Brain pericyte (primary cell): ENCODE data around the gene PTTG1IP.
"Not testable (repeated sequence)": the region's sequence is repeated elsewhere in the genome, so short reads cannot be mapped to it uniquely, and the experiment has no call there.

Source experiments
- DNase-seq: peaks from one replicate; pipeline ENCODE4 v3.0.0-alpha.2; 2012; ENCODE audit warnings: low read depth, low spot score

Gene PTTG1IP

GRCh38 chr21:44845418-44846223 lies 27.9 kb downstream of the PTTG1IP start:
- no peak for DNase-seq

DNA sequence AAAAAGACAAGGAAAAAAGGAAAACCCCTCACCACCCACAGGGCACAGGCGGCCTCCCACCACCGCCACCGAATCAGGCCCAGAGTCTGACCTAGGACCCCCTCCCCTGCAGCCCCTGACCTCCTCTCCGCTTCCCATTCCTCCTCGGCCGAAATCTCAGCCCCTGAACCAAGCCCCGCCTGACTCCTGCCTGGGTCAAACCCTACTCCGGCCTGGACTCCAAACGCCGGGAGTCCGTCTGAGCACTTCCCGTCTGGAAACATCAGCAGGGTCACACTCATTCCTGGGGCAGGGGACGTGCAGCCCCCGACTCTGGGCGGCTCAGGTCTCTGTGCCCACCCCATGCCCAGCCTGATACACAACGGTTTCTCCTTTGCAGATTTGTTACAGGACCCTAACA lies 29.2 kb downstream of the PTTG1IP start:
- DNase-seq = no peak

- DNase-seq = no peak
Measured at GRCh38 chr21:44842721-44843445, 30.6 kb downstream of the PTTG1IP start.

DNA sequence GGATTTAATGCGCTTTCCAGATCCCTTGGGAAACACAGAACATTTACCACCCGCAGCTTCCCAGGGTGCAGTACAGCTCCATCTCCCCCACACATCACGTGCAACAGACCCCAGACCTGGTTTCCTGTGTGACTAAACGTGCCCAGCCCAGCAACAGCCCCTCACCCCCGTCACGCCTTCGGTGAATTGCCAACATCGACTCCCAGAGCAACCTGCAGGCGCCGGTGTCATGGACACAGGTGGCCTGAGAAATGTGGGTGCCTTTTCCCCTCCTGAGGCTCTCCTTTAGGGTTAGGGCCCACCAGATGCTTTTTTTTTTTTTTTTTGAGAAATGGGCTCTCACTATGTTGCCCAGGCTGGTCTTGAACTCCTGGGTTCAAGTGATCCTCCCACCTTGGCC lies 31.4 kb downstream of the PTTG1IP start:
- DNase-seq = no peak

DNA sequence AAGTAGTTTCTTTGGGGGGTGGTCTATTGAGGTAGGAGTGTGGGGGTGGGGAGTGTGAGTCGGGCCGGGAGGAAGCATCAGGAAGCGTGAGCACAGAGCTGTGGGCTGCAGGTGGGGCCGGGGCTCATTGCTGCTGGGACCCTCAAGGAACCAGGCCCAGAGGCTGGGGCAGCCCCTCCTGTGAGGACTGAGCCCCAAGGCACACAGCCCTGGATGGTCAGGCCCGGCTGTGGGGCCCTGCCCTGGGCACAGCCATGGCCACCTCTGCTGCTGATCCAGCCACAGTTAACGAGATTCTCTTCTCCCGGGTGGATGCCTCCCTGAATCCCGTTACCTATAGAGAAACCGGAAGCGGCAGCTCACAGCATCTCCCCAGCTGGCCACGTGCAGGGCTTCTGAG lies 32.7 kb downstream of the PTTG1IP start:
- no peak for DNase-seq

DNA sequence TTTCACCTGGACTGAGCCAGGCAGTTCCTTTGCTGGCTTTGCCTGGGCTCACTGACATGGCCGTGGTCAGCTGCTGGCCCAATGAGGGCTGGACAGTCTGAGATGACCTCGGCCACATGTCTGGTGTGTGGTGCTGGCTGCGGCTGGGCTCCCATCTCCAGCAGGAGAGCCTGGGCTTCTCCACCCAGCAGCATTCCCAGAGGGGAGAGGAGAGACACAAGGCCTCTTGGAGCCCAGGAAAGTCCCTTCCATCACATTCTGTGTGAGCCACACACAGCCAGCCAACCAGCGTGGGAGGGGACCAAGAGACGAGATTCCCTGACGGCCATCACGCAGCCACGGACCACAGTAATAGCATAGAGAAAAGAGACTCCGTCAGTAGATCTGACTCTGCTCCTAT lies 34.5 kb downstream of the PTTG1IP start:
- no peak for DNase-seq

DNA sequence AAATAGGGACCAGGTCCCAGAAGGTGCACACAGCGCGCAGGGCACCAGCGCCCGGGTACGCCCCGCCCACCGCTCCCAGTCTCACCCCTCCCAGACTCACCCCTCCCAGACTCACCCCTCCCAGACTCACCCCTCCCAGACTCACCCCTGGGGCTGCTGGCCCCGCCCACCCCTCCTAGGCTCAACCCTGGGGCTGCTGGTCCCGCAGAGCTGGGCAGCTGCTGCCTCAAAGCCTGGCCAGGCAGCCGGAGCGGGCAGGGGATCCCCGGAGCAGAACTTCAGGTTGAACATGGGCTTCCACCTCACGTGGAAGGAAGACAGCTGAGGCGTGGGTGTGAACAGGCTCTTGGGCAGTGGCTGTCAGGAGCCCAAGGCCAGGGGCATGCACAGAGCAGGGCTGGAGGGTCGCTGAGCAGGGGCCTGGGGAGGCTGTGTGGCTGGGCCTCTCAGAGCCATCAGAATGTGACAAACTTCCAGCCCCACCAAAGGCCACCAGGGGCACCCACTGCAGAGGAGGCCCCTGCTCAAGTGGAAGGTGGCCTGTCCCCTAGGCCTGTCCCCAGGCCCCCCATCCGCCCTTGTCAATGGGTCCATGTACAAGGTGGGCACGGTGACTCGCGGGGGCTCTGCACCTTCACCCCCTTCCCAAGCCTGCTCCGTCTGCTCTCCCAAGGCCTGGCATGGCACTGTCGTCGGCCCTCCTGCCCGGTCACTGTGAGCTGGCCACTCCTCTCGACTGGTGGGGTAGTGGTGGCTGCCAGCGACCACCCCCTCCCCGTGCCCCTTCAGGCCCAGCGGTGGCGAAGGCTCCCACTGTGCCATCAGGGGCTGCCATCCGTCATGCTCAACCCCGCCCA lies 35.2 kb downstream of the PTTG1IP start:
- DNase-seq = no peak

GRCh38 chr21:44837537-44837936 lies 36.0 kb downstream of the PTTG1IP start:
- no peak for DNase-seq

GRCh38 chr21:44836666-44837471 lies 36.6 kb downstream of the PTTG1IP start:
- no peak for DNase-seq

DNA sequence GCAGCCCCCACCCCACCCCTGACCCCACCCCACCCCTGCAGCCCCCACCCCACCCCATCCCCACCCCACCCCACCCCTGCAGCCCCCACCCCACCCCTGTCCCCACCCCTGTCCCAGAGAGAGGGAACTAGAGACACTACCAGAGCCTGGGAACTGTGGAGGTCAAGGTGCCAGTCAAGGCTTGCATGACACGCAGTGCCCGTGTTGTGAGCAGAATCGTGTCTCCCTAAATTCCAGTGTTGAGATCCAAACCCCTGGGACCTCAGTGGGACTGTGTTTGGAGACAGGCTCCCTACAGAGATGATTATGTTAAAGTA lies 37.2 kb downstream of the PTTG1IP start:
- DNase-seq = no peak

DNA sequence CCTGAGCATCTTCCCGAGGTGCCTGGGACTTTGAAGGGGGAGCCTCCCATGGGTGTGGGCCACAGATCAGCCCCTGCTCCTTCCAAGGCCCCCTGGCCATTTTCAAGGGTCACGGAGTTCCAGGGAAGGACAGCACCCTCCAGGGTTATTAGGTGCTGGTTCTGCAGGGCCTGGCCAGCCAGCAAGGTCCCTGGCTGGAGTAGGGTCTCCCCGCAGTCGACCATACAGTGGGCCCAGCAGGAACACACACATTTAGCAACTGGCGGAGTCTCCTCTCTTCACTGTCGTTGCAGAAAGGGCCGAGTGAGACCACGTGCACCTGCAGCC lies 37.9 kb downstream of the PTTG1IP start:
- DNase-seq = no peak

DNA sequence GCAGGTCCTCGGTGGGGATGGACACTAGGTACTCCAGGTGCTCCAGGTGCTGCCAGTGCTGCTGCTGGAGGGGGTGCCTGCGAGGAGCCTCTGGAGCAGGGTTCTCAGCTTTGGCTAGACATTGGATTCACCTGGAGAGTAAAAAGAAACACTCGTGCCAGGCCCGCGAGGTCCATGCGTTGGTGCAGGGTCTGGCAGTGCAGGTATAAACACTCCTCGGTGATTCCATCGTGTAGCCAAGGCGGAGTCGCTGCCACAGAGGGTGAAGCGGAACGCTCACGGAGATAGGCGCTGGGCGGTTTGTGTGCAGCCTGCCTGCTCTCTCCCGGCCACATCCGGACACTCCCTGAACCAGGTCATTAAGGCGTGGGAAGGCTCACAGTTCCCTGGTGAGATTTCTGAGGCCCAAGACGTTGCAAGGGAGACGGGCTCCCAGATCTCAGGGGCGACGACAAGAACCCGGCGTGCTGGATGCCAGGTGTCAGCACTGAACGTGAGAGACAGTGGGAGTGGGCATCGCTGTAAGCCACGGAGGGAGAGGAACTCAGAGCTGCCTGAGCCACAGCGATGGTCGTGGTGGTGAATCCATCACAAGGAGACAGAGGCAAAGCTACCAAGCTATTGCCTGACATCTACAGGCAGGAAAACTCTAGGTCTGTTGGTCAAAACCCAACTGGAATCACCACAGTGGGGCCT lies 38.4 kb downstream of the PTTG1IP start:
- no peak for DNase-seq

DNA sequence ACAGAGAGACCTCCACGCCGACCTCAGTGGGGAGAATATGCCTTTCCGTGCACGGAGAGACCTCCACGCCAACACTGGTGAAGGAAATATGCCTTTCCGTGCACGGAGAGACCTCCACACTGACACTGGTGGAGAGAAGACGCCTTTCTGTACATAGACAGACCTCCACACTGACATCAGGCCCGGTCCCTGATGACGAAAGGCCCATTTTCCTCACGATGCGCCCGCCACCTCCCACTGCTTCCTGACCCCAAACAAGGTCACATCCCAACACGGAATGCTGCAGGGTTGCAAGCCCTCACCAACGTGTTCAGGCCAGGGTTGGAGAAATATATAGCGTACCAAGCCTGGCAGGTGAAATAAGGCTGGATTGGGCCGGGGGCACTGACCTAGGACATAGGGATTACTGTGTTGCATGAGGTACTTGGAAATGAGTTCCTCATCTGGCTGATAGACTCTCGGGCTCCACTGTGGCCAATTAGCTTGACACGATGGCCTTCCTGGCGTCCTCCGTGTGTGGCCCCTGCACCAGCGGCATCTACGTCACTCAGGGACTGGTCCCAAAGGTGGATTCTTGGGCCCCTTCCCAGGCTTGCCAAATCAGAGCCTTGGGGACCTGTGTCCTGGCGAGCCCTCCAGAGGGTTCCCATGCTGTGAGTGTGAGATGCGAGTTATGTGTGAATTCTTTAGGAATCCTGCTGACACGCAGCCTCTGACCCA lies 39.1 kb downstream of the PTTG1IP start:
- DNase-seq = no peak

GRCh38 chr21:44833663-44834062 lies 39.8 kb downstream of the PTTG1IP start:
- DNase-seq = no peak

DNA sequence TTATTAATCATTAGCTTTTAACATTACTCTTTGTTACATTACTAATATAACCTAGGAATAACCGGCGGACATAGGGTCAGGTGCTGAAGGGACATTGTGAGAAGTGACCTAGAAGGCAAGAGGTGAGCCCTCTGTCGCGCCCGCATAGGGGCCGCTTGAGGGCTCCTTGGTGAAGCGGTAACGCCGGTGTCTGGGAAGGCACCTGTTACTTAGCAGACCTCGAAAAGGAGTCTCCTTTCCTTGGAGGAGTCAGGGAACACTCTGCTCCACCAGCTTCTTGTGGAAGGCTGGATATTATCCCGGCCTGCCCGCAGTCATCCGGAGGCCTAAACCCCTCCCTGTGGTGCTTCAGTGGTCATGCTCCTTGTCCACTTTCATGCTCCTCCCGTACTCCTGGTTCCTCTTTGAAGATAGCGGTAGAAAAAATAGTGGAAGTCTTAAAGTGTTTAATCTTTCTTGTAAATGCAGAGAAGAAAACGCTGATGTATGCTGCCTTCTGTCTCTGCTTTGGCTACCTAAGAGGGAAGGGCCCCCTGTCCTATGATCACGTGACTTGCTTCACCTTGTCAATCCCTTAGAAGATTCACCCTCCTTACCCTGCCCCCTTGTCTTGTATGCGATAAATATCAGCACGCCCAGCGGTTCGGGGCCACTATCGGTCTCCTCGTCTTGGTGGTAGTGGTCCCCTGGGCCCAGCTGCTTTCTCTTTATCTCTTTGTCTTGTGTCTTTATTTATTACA lies 40.8 kb downstream of the PTTG1IP start:
- not testable (repeated sequence) for DNase-seq

DNA sequence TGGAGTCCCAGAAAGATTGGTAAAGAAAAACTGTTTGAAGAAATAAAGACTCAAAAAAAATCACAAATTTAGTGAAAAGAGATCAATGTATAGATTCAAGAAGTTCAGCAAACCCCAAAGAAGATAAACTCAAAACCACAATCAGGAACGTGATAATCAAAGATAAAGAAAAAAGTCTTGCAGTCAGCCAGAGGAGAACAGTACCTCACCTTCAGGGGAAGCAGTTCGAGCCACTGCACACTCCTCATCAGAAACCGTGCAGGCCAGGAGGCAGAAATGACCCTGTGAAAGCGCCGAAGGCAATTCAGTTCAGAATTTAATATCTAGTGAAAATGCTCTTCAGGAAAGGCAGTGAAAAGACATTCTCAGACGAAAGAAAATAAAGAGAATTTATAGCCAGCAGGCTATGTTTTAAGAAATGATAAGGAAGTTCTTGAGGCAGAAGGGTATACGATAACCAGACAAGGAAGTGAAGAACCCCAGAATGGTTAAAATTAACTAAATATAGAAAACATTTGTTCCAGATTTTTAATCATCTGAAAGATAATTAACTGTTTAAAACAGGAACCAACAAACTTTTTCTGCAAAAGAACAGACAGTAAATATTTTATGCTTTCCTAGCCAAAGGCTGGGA lies 42.1 kb downstream of the PTTG1IP start:
- DNase-seq = no peak

DNA sequence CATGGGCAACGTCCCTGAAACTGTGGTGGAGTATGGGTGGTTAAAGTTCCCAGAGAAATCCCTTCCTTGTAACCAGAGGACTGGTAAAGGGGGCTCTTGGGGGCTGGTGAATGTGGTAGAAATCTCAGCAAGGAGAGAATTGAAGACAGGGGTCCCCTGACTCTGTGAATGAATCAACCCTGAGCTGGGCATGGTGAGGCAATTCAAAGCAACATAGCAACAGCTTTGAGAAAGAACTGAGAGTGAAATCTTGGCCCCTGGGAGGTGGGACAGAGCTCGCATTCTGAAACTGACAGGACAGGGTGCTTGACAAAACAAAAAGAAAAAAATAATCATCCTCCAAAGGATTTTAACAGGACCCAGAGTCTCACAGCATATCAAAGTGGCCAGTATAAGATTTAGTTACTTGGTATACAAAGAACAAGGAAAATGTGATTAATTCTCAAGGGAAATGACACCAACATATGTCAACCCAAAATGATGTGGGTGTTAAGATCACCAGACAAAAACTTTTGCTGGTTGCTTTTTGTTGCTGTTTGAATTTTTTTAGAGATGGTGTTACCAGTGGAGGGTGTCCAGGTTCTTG lies 43.9 kb downstream of the PTTG1IP start:
- DNase-seq = no peak

- DNase-seq = no peak
Measured at GRCh38 chr21:44828362-44829056, 45.0 kb downstream of the PTTG1IP start.
